HuH-7 (cell line): Measurements from ENCODE around the gene VAPA.

Experiments
- DNase-seq: peaks from one replicate; pipeline ENCODE4 v3.0.0; 2011; ENCODE audit warnings: low spot score

The VAPA gene

GRCh38 chr18:9913526-9914333, at the start of gene VAPA:
TSS of gene VAPA (plus strand) at chr18:9914016. CDS start at chr18:9914257, 241 bp downstream.
- peak; percentile 96 for DNase-seq

- no peak for DNase-seq
Observed at GRCh38 chr18:9865764-9866490, 47.9 kb upstream of the VAPA start.

GRCh38 chr18:9866627-9867026, 47.2 kb upstream of the VAPA start:
- no peak for DNase-seq

GRCh38 chr18:9867071-9867594, 46.7 kb upstream of the VAPA start:
- DNase-seq: no peak

- no peak for DNase-seq
Observed at GRCh38 chr18:9868857-9869714, 44.7 kb upstream of the VAPA start.

- peak; percentile 46 for DNase-seq
Observed at GRCh38 chr18:9869715-9870430, 43.9 kb upstream of the VAPA start.

GRCh38 chr18:9870431-9871008, 43.3 kb upstream of the VAPA start:
- DNase-seq: no peak

GRCh38 chr18:9871244-9871746, 42.5 kb upstream of the VAPA start:
- DNase-seq: no peak

- DNase-seq: no peak
Observed at GRCh38 chr18:9872823-9873222, 41.0 kb upstream of the VAPA start.

GRCh38 chr18:9874728-9875127, 39.1 kb upstream of the VAPA start:
- DNase-seq: no peak

GRCh38 chr18:9876212-9876866, 37.5 kb upstream of the VAPA start:
- DNase-seq: no peak

GRCh38 chr18:9876867-9877654, 36.8 kb upstream of the VAPA start:
- DNase-seq: peak; percentile 18

GRCh38 chr18:9877655-9878014, 36.2 kb upstream of the VAPA start:
- no peak for DNase-seq

- DNase-seq: no peak
Observed at GRCh38 chr18:9878095-9878494, 35.7 kb upstream of the VAPA start.

GRCh38 chr18:9878783-9879242, 35.0 kb upstream of the VAPA start:
- DNase-seq: no peak

GRCh38 chr18:9884090-9884489, 29.7 kb upstream of the VAPA start:
- no peak for DNase-seq

- no peak for DNase-seq
Observed at GRCh38 chr18:9884532-9885140, 29.2 kb upstream of the VAPA start.

GRCh38 chr18:9885170-9886004, 28.4 kb upstream of the VAPA start, which contains the start of gene TXNDC2:
TSS of gene TXNDC2 (plus strand) at chr18:9885973. CDS start at chr18:9886681, 708 bp downstream.
- DNase-seq: no peak
